ENCODE results near the gene FAM98A. TPM values are rescaled to one million over a fixed set of nuclear protein-coding genes. Genes with fewer than 3 reads are reported as not detected.

Gene FAM98A
- polyA plus RNA-seq, 1 of the 3 experiments (the other 2 are of a cell fraction), result 231 TPM

GRCh38 chr2:33586766-33587165 lies 12.3 kb downstream of the FAM98A start:
- ChIA-PET POLR2A (no interaction called here), CTCF (no interaction called here)
- DNase-seq, result no peak
- Histone ChIP-seq H3K79me2 (ENCODE audit: insufficient read depth) (no peaks in the 10 kb centered on the region), H3K9ac (no peak overlapping the region), H3K27me3 (ENCODE audit: insufficient read depth) (no peaks in the 10 kb centered on the region), H3K4me3 (ENCODE audit: low read depth in 2 of 2, low read length in 1 of 2) (no peak overlapping the region), H3K9me3 (no peaks in the 10 kb centered on the region), H3K27ac (ENCODE audit: low read depth in 2 of 2, low read length in 1 of 2) (no peak overlapping the region), H3K36me3 (replicated peaks in 1 of 2; ENCODE audit: control insufficient read depth in 1 of 2, insufficient read depth in 2 of 2, low read length in 1 of 2) (peaks cover 65 to 87% of the 10 kb centered on the region in 2 experiments), H3K4me1 (ENCODE audit: control insufficient read depth in 1 of 2, insufficient read depth in 2 of 2, low read depth in 1 of 2, low read length in 1 of 2) (no peaks in the 10 kb centered on the region; a peak in 1 of 4 replicates), H4K20me1 (ENCODE audit: insufficient read depth) (no peaks in the 10 kb centered on the region), H3F3A (replicated peaks; ENCODE audit: insufficient read depth) (peaks cover 18% of the 10 kb centered on the region), H3K9me2 (no peaks in the 10 kb centered on the region), H2AFZ (ENCODE audit: low read depth) (no peak overlapping the region), H3K4me2 (no peak overlapping the region)
- TF ChIP-seq RAD21 (IDR thresholded peaks at IDR 0.05; ENCODE audit: low read length), result no peak
- no peak for TF ChIP-seq TEAD4 (IDR thresholded peaks at IDR 0.05; ENCODE audit: borderline replicate concordance, insufficient read depth)
- TF ChIP-seq GATA2 (CRISPR knock-in tag; IDR thresholded peaks at IDR 0.05), result no peak
- TF ChIP-seq GABPA (IDR thresholded peaks at IDR 0.05; ENCODE audit: low read depth), result no peak
- TF ChIP-seq ZBTB33 (IDR thresholded peaks at IDR 0.05; ENCODE audit: borderline replicate concordance, low read depth), result no peak
- TF ChIP-seq FOXM1 (IDR thresholded peaks at IDR 0.05; ENCODE audit: low read depth), result no peak
- no peak for TF ChIP-seq MEF2A (IDR thresholded peaks at IDR 0.05; ENCODE audit: borderline replicate concordance, low read depth)
- TF ChIP-seq MXI1 (IDR thresholded peaks at IDR 0.05; ENCODE audit: low read depth, low read length), result no peak
- no peak for TF ChIP-seq SMC3 (IDR thresholded peaks at IDR 0.05; ENCODE audit: low read depth, low read length)
- no peak for TF ChIP-seq MAX (IDR thresholded peaks at IDR 0.05; ENCODE audit: low read depth)
- no peak for TF ChIP-seq FOSL2 (IDR thresholded peaks at IDR 0.05; ENCODE audit: borderline replicate concordance, low read depth)
- TF ChIP-seq EP300 (IDR thresholded peaks at IDR 0.05; ENCODE audit: borderline replicate concordance in 1 of 2, low read depth in 1 of 2, low read length in 1 of 2), result no peak
- TF ChIP-seq TCF12 (IDR thresholded peaks at IDR 0.05), result no peak
- no peak for TF ChIP-seq EZH2phosphoT487 (IDR thresholded peaks at IDR 0.05; ENCODE audit: borderline replicate concordance, low read depth)
- no peak for TF ChIP-seq USF2 (IDR thresholded peaks at IDR 0.05; ENCODE audit: borderline replicate concordance, low read depth, low read length)
- TF ChIP-seq REST (IDR thresholded peaks at IDR 0.05; ENCODE audit: low read depth, low read length), result no peak
- TF ChIP-seq RFX5 (IDR thresholded peaks at IDR 0.05; ENCODE audit: low read length), result no peak
- TF ChIP-seq PBX3 (IDR thresholded peaks at IDR 0.05), result no peak
- TF ChIP-seq YY1 (IDR thresholded peaks at IDR 0.05; ENCODE audit: low read depth), result no peak
- WGBS (ENCODE audit: low lambda C conversion rate), result 95% methylated on average over 2 of the region's 2 CpGs

Data from SK-N-SH (cell line).